Spinal cord (tissue), 10 donors: ENCODE data around the gene PRKCH. TPM values are rescaled to one million over a fixed set of nuclear protein-coding genes. Genes with fewer than 3 reads are reported as not detected.

ENCODE experiments used
- DNase-seq, 6 donors: peaks; one replicate each; pipeline versions ENCODE4 v3.0.0 to v3.0.0-alpha.2; 2013 to 2015; ENCODE audit warnings: low spot score in 6 of 6, low read depth in 4 of 6
- H3K27ac ChIP-seq: one replicate; pipeline ENCODE4 v1.5.1; 2013; ENCODE audit warnings: low read depth, low read length, control low read depth
- H3K27me3 ChIP-seq: one replicate; pipeline ENCODE4 v1.6.1; 2013; ENCODE audit warnings: low read length; ENCODE audit not compliant: control insufficient read depth, insufficient read depth
- H3K36me3 ChIP-seq: one replicate; pipeline ENCODE4 v1.6.1; 2013; ENCODE audit warnings: low read length; ENCODE audit not compliant: control insufficient read depth, insufficient read depth
- H3K4me1 ChIP-seq: one replicate; pipeline ENCODE4 v1.6.1; 2013; ENCODE audit warnings: low read length; ENCODE audit not compliant: control insufficient read depth, insufficient read depth
- H3K4me3 ChIP-seq: one replicate; pipeline ENCODE4 v1.5.1; 2013; ENCODE audit warnings: low read depth, low read length, control low read depth
- H3K9me3 ChIP-seq: one replicate; pipeline ENCODE4 v1.6.1; 2013; ENCODE audit warnings: low read length; ENCODE audit not compliant: control insufficient read depth, insufficient read depth
- whole genome bisulfite sequencing: methylation state at CpG from one replicate; pipeline ENCODE4 v1.1.5; 2013; ENCODE audit warnings: missing lambda C conversion rate; ENCODE audit not compliant: insufficient coverage; 5-methylcytosine and 5-hydroxymethylcytosine counted together
- polyA plus RNA-seq, 2 donors: library from polyadenylated mRNA; unstranded; fragments of 120-200 nt; gene quantifications; one replicate each; pipeline ENCODE4 v1.2.1, GENCODE V29; 2013; ENCODE audit not compliant: insufficient read length in 2 of 2
- total RNA-seq, 2 donors: library from RNA; depleted of rRNA in 1 of 2; stranded (reverse); fragments of 120-200 nt in 1 of 2; fragments of >200 nt in 1 of 2; gene quantifications; one replicate each; pipeline versions ENCODE4 v1.2.3 to v1.2.4, GENCODE V29; 2013 to 2014
- donor health status: healthy.

Gene PRKCH
- total and polyA plus RNA-seq, 4 donors: 9.6 to 30.7 (median 15.5) TPM

DNA sequence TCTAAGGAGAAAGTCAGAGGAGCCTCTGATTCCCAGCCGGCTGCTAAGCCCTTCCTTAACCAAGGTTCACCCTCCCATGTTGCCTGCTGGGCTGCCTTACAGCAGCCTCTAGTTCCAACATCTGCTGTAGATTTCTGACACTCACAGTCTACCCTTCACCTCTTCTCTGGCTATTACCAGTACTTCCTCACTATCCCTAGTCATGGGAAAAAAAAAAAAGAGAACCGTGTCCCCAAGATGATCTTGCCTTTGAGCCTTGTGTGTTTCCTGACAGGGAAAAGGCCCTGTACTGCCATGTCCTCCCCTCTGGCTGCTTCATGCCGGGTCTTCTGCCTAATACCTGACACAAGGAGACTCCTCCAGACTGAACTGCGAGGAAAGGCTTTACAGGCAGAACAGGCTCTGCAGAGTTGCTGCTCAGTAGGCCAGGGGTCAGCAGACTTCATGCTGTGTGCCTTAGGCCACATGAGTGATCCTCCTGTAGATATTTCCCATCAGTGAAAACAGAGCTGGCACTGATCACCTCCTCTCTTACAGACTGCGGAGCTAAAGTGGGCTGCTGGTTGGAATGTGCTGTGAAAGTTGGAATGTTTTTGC, 46.8 kb downstream of the PRKCH start:
- H3K36me3 ChIP-seq: no peaks in the 10 kb centered on the region
- no peak overlapping the region for H3K27ac ChIP-seq
- no peaks in the 10 kb centered on the region for H3K27me3 ChIP-seq
- no peaks in the 10 kb centered on the region for H3K9me3 ChIP-seq
- peak in 1 of 6 donors; percentile 3 for DNase-seq
- 73% methylated on average over 3 of the region's 5 CpGs for WGBS
- H3K4me3 ChIP-seq: no peak overlapping the region
- H3K4me1 ChIP-seq: no peaks in the 10 kb centered on the region

DNA sequence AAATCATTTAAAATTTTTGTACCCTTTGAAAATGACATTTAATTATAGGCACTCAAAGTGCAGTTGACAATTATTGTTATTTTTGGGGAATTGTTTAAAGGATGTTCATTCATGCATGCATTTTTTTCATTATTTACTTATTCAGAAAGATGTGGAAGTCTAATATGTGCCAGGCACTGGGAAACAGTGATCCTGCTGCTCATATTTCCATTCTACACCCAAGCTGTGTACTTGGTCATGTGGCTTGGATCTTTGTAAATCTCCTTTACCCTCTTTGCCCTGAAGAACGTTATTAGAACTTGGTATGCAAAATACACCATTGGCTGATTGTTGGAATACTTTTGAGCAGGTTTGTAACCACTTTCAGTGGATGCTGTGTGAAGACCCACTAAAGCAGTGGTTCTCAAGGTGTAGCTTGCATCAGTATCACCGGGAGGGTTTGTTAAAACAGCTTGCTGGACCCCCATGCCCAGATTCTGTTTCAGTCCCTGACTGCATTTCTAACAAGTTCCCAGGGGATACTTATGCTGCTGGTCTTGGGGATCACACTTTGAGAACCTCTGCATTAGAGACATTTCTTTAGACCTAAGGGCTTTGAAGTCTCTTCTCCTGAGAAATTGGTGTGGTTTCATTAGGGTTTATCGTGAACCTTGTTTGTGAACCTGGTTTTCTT, 47.5 kb downstream of the PRKCH start:
- H3K4me3 ChIP-seq: no peak overlapping the region
- WGBS: 100% methylated on average over 1 of the region's 3 CpGs
- no peaks in the 10 kb centered on the region for H3K36me3 ChIP-seq
- no peak for DNase-seq
- H3K27me3 ChIP-seq: no peaks in the 10 kb centered on the region
- no peaks in the 10 kb centered on the region for H3K9me3 ChIP-seq
- no peak overlapping the region for H3K27ac ChIP-seq
- no peaks in the 10 kb centered on the region for H3K4me1 ChIP-seq

DNA sequence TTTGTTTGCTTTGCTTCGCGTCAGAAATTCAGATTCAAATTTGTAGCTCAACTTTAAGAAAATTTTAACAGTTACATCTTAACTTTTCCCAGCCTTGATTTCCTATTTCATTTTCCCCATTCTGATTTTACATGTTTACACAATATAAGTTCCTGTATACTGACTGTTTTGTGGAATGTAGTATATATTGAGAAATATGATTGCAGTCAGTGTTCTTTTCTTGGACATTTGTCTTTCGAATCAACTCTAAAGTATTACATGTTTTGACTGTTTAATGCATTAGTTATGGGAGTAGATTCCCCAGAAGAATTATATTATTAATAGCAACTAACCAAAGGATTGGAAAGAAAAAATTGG, 48.1 kb downstream of the PRKCH start:
- Histone ChIP-seq H3K27me3 (no peaks in the 10 kb centered on the region), H3K9me3 (peaks cover 5% of the 10 kb centered on the region), H3K36me3 (no peaks in the 10 kb centered on the region), H3K4me3 (no peak overlapping the region), H3K27ac (no peak overlapping the region), H3K4me1 (no peaks in the 10 kb centered on the region)
- WGBS: 100% methylated on average over 2 of the region's 3 CpGs
- DNase-seq: no peak

DNA sequence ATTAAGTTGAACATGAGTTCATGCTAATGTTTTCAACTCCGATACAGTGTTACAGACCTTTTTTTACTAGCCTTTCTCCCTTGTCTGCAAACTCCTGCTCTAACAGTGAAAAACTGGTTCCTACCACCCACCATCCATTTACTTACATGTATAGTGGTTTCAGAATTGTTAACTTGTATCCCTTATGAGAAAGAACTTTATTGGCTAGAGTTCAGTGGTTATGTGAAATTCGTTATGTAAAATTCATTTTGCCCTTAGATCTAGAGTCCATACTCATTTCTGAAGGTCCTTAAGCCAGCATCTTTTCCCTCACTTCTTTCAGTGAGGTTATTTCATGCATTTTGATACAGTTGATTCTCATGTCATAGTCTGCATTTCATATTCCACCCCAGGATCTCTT, 51.0 kb downstream of the PRKCH start:
- H3K4me1 ChIP-seq: no peaks in the 10 kb centered on the region
- H3K9me3 ChIP-seq: peaks cover 9% of the 10 kb centered on the region
- H3K27me3 ChIP-seq: no peaks in the 10 kb centered on the region
- DNase-seq: no peak
- no peak overlapping the region for H3K27ac ChIP-seq
- H3K4me3 ChIP-seq: no peak overlapping the region
- H3K36me3 ChIP-seq: no peaks in the 10 kb centered on the region
- WGBS: no CpG with 5 or more reads among the region's 2 CpGs

DNA sequence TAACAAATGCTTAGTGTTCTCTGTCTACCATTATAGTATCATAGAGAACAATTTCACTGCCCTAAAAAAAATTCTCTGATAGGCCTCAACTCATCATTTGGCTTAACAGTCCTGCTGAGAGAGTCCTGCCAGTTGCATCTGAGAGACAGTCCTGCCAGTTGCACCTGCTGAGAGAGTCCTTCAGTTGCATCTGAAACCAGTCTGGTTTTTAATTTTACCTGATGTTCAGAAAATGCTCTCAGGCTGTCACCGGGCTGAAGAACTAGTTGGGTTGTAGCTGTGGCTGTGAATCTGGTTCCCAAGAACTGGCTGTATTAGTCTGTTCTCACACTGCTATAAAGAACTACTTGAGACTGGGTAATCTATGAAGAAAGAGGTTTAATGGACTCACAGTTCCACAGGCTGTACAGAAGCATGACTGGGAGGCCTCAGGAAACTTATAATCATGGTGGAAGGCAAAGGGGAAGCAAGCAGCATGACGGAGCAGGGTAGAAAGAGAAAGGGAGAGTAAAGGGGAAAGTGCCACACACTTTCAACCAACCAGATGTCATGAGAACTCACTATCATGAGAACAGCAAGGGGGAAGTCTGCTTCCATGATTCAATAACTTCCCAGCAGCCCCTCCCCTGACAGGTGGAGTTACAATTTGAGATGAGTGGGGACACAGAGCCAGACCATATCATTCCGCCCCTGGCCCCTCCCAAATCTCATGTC, 51.6 kb downstream of the PRKCH start:
- no peak for DNase-seq
- peaks cover 9% of the 10 kb centered on the region for H3K9me3 ChIP-seq
- no peak overlapping the region for H3K27ac ChIP-seq
- no peaks in the 10 kb centered on the region for H3K27me3 ChIP-seq
- no peaks in the 10 kb centered on the region for H3K4me1 ChIP-seq
- H3K36me3 ChIP-seq: no peaks in the 10 kb centered on the region
- H3K4me3 ChIP-seq: no peak overlapping the region
- 100% methylated on average over 2 of the region's 3 CpGs for WGBS

DNA sequence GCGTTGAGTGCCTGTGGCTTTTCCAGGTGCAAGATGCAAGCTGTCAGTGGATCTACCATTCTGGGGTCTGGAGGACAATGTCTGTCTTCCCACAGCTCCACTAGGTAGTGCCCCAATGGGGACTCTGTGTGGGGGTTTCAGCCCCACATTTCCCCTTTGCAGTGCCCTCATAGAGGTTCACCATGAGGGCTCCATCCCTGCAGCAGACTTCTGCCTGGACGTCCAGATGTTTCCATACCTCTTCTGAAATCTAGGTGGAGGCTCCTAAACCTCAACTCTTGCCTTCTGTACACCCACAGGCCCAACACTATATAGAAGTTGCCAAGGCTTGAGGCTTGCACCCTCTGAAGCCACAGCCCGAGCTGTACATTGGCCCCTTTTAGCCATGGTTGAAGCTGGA, 52.9 kb downstream of the PRKCH start:
- no peak for DNase-seq
- Histone ChIP-seq H3K9me3 (peaks cover 9% of the 10 kb centered on the region), H3K36me3 (no peaks in the 10 kb centered on the region), H3K4me3 (no peak overlapping the region), H3K27ac (no peak overlapping the region), H3K27me3 (no peaks in the 10 kb centered on the region), H3K4me1 (no peaks in the 10 kb centered on the region)
- whole genome bisulfite sequencing: 100% methylated on average over 2 of the region's 3 CpGs

DNA sequence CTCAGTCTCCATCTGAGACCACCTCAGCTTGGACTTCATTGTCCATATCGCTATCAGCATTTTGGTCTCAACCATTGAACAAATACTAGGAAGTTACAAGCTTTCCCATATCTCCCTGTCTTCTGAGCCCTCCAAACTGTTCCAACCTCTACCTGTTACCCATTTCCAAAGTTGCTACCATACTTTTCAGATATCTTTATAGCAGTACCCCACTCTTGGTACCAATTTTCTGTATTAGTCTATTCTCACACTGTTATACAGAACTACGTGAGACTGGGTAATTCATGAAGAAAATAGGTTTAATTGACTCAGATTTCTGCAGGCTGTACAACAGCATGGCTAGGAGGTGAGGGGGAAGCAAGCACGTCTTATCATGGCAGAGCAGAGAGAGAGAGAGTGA, 53.8 kb downstream of the PRKCH start:
- Histone ChIP-seq H3K9me3 (peaks cover 9% of the 10 kb centered on the region), H3K4me3 (no peak overlapping the region), H3K36me3 (no peaks in the 10 kb centered on the region), H3K27me3 (no peaks in the 10 kb centered on the region), H3K27ac (no peak overlapping the region), H3K4me1 (no peaks in the 10 kb centered on the region)
- WGBS: 88% methylated on average over 1 of the region's 3 CpGs
- no peak for DNase-seq

DNA sequence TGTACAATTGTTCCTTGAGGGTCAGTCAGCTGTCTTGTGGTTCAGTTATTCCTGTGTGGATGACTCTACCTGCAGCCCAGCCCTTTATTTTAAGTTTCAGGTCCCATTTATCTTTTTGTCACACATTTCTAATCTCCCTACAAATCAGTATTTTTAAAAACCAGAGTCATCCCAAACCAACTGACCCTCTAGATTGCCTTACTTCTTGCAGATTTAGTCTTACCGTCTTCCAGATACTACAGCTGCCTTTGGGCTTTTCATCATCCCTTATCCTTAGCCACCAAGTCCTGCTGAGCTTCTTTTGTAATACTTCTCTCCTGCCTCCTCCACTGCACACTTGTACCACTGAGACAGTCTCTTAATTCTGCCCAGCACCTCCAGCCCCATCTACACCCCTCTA, 54.9 kb downstream of the PRKCH start:
- no peaks in the 10 kb centered on the region for H3K27me3 ChIP-seq
- 82% methylated on average over 1 of the region's 1 CpG for WGBS
- no peaks in the 10 kb centered on the region for H3K4me1 ChIP-seq

DNA sequence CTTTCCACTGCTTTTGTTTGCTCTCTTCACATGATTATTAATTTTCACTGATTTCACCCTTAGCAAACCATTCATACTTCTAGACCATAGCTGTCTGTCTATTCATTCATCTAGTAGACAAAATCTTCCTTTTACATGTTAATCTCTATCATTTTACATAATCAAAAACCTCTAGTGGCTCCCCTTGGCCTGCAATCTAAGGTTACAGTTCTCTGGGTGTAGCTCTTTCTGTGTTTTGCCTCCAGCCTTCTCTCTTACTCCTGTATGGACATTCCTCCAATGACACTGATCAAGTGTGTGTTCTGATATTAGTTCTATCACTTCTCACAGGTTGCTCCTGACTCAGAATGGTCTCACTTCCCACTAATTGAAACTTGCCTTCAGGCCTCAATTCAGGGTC, 56.4 kb downstream of the PRKCH start:
- no peaks in the 10 kb centered on the region for H3K27me3 ChIP-seq
- no peak for DNase-seq
- H3K4me3 ChIP-seq: no peak overlapping the region

More for the DNA sequence above, 54.9 kb downstream of the PRKCH start:
- no peak overlapping the region for H3K4me3 ChIP-seq
- no peaks in the 10 kb centered on the region for H3K36me3 ChIP-seq
- DNase-seq: no peak
- H3K27ac ChIP-seq: no peak overlapping the region
- H3K9me3 ChIP-seq: peaks cover 9% of the 10 kb centered on the region

More for the DNA sequence above, 56.4 kb downstream of the PRKCH start:
- H3K4me1 ChIP-seq: no peaks in the 10 kb centered on the region
- no peaks in the 10 kb centered on the region for H3K36me3 ChIP-seq
- H3K27ac ChIP-seq: no peak overlapping the region
- peaks cover 9% of the 10 kb centered on the region for H3K9me3 ChIP-seq
